ENCODE measurements around the gene UNC5CL. TPM values are rescaled to one million over a fixed set of nuclear protein-coding genes. Genes with fewer than 3 reads are reported as not detected.

The UNC5CL gene
- total RNA-seq, 1 donor from 2014 or later, result 0.51 TPM

- Mint-ChIP-seq H3K36me3 (ENCODE audit: unreplicated experiment) (peaks cover 5% of the 10 kb centered on the region), H3K4me3 (ENCODE audit: unreplicated experiment) (peak overlapping the region; percentile 91), H3K27ac (ENCODE audit: unreplicated experiment) (peak overlapping the region; percentile 99), H3K9me3 (ENCODE audit: unreplicated experiment) (no peaks in the 10 kb centered on the region), H3K4me1 (ENCODE audit: unreplicated experiment) (peaks cover 33% of the 10 kb centered on the region), H3K27me3 (ENCODE audit: unreplicated experiment) (no peaks in the 10 kb centered on the region)
- no peak for DNase-seq (ENCODE audit: extremely low spot score, unreplicated experiment)
- TF ChIP-seq, protein P1, sequence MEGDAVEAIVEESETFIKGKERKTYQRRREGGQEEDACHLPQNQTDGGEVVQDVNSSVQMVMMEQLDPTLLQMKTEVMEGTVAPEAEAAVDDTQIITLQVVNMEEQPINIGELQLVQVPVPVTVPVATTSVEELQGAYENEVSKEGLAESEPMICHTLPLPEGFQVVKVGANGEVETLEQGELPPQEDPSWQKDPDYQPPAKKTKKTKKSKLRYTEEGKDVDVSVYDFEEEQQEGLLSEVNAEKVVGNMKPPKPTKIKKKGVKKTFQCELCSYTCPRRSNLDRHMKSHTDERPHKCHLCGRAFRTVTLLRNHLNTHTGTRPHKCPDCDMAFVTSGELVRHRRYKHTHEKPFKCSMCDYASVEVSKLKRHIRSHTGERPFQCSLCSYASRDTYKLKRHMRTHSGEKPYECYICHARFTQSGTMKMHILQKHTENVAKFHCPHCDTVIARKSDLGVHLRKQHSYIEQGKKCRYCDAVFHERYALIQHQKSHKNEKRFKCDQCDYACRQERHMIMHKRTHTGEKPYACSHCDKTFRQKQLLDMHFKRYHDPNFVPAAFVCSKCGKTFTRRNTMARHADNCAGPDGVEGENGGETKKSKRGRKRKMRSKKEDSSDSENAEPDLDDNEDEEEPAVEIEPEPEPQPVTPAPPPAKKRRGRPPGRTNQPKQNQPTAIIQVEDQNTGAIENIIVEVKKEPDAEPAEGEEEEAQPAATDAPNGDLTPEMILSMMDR (IDR thresholded peaks at IDR 0.05), result no peak
These were observed 32.5 kb upstream of the UNC5CL start for GRCh38 chr6:41071501-41071922.

GRCh38 chr6:41066867-41067304 is 27.9 kb upstream of the UNC5CL start:
- Mint-ChIP-seq H3K36me3 (ENCODE audit: unreplicated experiment) (peaks cover 11% of the 10 kb centered on the region), H3K4me1 (ENCODE audit: unreplicated experiment) (peaks cover 16% of the 10 kb centered on the region), H3K27me3 (ENCODE audit: unreplicated experiment) (no peaks in the 10 kb centered on the region), H3K9me3 (ENCODE audit: unreplicated experiment) (no peaks in the 10 kb centered on the region), H3K4me3 (ENCODE audit: unreplicated experiment) (no peak overlapping the region), H3K27ac (ENCODE audit: unreplicated experiment) (no peak overlapping the region)
- DNase-seq (ENCODE audit: extremely low spot score, unreplicated experiment), result no peak
- TF ChIP-seq, protein P1 (IDR thresholded peaks at IDR 0.05), result peak; percentile 83

DNA sequence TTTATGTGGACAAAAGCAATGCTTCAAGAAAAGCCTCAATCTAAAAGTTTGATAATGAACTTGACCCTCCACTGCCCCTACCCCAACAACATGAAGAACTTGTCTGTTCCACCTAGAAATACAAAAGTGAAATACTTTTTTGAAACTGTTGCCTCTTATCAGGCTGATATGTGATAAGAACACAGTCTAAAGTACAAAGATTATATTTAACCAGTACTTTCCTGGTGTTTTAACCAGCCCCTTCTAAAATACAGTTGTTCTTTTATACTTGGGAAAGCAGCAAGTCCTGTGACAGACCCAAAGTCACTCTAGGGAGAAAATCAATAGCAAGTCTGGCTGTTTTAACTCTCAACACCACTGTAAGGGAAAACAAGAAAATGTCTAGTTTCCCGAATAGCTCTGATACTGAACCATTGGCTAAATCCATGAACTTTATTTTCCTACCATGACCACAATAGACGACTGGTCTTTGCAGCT is 26.6 kb upstream of the UNC5CL start:
- Mint-ChIP-seq H3K4me3 (ENCODE audit: unreplicated experiment) (no peak overlapping the region), H3K36me3 (ENCODE audit: unreplicated experiment) (peaks cover 17% of the 10 kb centered on the region), H3K27me3 (ENCODE audit: unreplicated experiment) (no peaks in the 10 kb centered on the region), H3K27ac (ENCODE audit: unreplicated experiment) (no peak overlapping the region), H3K9me3 (ENCODE audit: unreplicated experiment) (no peaks in the 10 kb centered on the region), H3K4me1 (ENCODE audit: unreplicated experiment) (peaks cover 8% of the 10 kb centered on the region)
- TF ChIP-seq, protein P1 (IDR thresholded peaks at IDR 0.05), result no peak
- DNase-seq (ENCODE audit: extremely low spot score, unreplicated experiment), result no peak

DNA sequence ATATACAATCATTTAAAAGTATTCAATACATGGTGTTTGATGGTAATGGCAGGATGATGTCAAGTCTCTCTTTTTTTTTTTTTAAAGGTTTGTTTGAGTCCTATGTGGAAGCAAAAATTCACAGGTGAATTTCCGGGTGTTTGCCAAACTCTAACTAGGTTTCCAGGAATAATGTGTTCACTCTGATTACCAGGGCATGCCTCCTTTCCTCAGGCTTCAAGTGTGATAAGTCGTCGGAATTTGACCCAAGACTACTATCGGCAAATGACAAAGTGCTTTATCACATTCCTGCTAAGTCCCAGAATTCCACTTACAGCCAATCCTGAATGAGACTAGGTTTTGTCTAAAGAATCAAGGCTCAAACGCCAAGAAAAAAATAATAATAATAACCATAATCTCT is 25.8 kb upstream of the UNC5CL start:
- Mint-ChIP-seq H3K27me3 (ENCODE audit: unreplicated experiment) (no peaks in the 10 kb centered on the region), H3K9me3 (ENCODE audit: unreplicated experiment) (no peaks in the 10 kb centered on the region), H3K36me3 (ENCODE audit: unreplicated experiment) (peaks cover 17% of the 10 kb centered on the region), H3K4me1 (ENCODE audit: unreplicated experiment) (peaks cover 10% of the 10 kb centered on the region), H3K4me3 (ENCODE audit: unreplicated experiment) (no peak overlapping the region), H3K27ac (ENCODE audit: unreplicated experiment) (no peak overlapping the region)
- TF ChIP-seq, protein P1 (IDR thresholded peaks at IDR 0.05), result no peak
- no peak for DNase-seq (ENCODE audit: extremely low spot score, unreplicated experiment)

- Mint-ChIP-seq H3K4me3 (ENCODE audit: unreplicated experiment) (no peak overlapping the region), H3K36me3 (ENCODE audit: unreplicated experiment) (peaks cover 17% of the 10 kb centered on the region), H3K27ac (ENCODE audit: unreplicated experiment) (no peak overlapping the region), H3K9me3 (ENCODE audit: unreplicated experiment) (no peaks in the 10 kb centered on the region), H3K4me1 (ENCODE audit: unreplicated experiment) (peaks cover 16% of the 10 kb centered on the region), H3K27me3 (ENCODE audit: unreplicated experiment) (no peaks in the 10 kb centered on the region)
- TF ChIP-seq, protein P1 (IDR thresholded peaks at IDR 0.05), result no peak
- DNase-seq (ENCODE audit: extremely low spot score, unreplicated experiment), result no peak
These were observed 24.9 kb upstream of the UNC5CL start for GRCh38 chr6:41063884-41064285.

All from osteocyte (in vitro differentiated cells).